Measurements from ENCODE around the gene ADCY5.
A peak's percentile ranks its signal among the peaks of the same experiment; 100 is the strongest.

The ADCY5 gene

GRCh38 chr3:123323781-123324180 lies 125.1 kb downstream of the ADCY5 start:
- Histone ChIP-seq H3K36me3 (ENCODE audit: control insufficient read depth in 2 of 2, insufficient read depth in 1 of 2, low read length in 2 of 2) (no peaks in the 10 kb centered on the region), H3K9me3 (ENCODE audit: control insufficient read depth, insufficient read depth, low read depth, low read length) (no peaks in the 10 kb centered on the region), H3K27ac (ENCODE audit: extremely low read depth, low read depth, low read length) (no peak overlapping the region), H3K4me3 (ENCODE audit: low read depth, low read length) (no peak overlapping the region), H3K4me1 (ENCODE audit: control insufficient read depth, insufficient read depth, low read length) (no peaks in the 10 kb centered on the region)
- ChIA-PET POLR2A (no interaction called here), CTCF (interaction anchor here (1.2 kb wide), 1 partner anchor 9 kb away, joined by 3 read pairs; no protein-coding TSS in a partner anchor)
- TF ChIP-seq ZNF677 (tag by site-specific recombination; IDR thresholded peaks at IDR 0.05) (no peak), ZNF433 (tag by site-specific recombination; IDR thresholded peaks at IDR 0.05; ENCODE audit: low read depth) (no peak), ZNF214 (tag by site-specific recombination; IDR thresholded peaks at IDR 0.05; ENCODE audit: borderline replicate concordance) (no peak), ZNF626 (tag by site-specific recombination; IDR thresholded peaks at IDR 0.05) (no peak), ZNF830 (tag by site-specific recombination; IDR thresholded peaks at IDR 0.05; ENCODE audit: low read depth) (no peak), ZNF555 (tag by site-specific recombination; conservative IDR thresholded peaks at IDR 0.05) (no peak), ZNF155 (tag by site-specific recombination; IDR thresholded peaks at IDR 0.05) (no peak), ZNF157 (tag by site-specific recombination; IDR thresholded peaks at IDR 0.05) (no peak), SALL2 (tag by site-specific recombination; IDR thresholded peaks at IDR 0.05; ENCODE audit: borderline replicate concordance) (no peak), ZNF621 (tag by site-specific recombination; IDR thresholded peaks at IDR 0.05) (no peak), ZNF18 (tag by site-specific recombination; IDR thresholded peaks at IDR 0.05) (no peak), KLF7 (tag by site-specific recombination; IDR thresholded peaks at IDR 0.05; ENCODE audit: borderline replicate concordance) (no peak), KLF17 (tag by site-specific recombination; IDR thresholded peaks at IDR 0.05) (no peak), ZNF292 (tag by site-specific recombination; IDR thresholded peaks at IDR 0.05; ENCODE audit: borderline replicate concordance, low read depth) (no peak), ZNF350 (tag by site-specific recombination; IDR thresholded peaks at IDR 0.05) (no peak), ZNF23 (tag by site-specific recombination; IDR thresholded peaks at IDR 0.05; ENCODE audit: borderline replicate concordance) (no peak)

GRCh38 chr3:123322866-123323265 lies 126.0 kb downstream of the ADCY5 start:
- Histone ChIP-seq H3K36me3 (ENCODE audit: control insufficient read depth in 2 of 2, insufficient read depth in 1 of 2, low read length in 2 of 2) (no peaks in the 10 kb centered on the region), H3K4me3 (ENCODE audit: low read depth, low read length) (no peak overlapping the region), H3K4me1 (ENCODE audit: control insufficient read depth, insufficient read depth, low read length) (no peaks in the 10 kb centered on the region), H3K27ac (ENCODE audit: extremely low read depth, low read depth, low read length) (no peak overlapping the region), H3K9me3 (ENCODE audit: control insufficient read depth, insufficient read depth, low read depth, low read length) (no peaks in the 10 kb centered on the region)
- no peak for TF ChIP-seq REPIN1 (tag by site-specific recombination; IDR thresholded peaks at IDR 0.05; ENCODE audit: low read depth)
- no peak for TF ChIP-seq ZXDB (tag by site-specific recombination; IDR thresholded peaks at IDR 0.05)
- TF ChIP-seq OSR2 (tag by site-specific recombination; IDR thresholded peaks at IDR 0.05), result no peak
- no peak for TF ChIP-seq ZNF175 (tag by site-specific recombination; IDR thresholded peaks at IDR 0.05)
- ChIA-PET CTCF (interaction anchor here (0.9 to 1.8 kb wide), 3 partner anchors 10 to 38 kb away, joined by 3 to 4 read pairs (median 4); no protein-coding TSS in a partner anchor), POLR2A (no interaction called here)

- ChIA-PET POLR2A (no interaction called here), CTCF (interaction anchor here (0.6 to 1.8 kb wide), 3 partner anchors 39 to 931 kb away, joined by 3 to 4 read pairs (median 3); no protein-coding TSS in a partner anchor)
- Histone ChIP-seq H3K36me3 (ENCODE audit: control insufficient read depth in 2 of 2, insufficient read depth in 1 of 2, low read length in 2 of 2) (no peaks in the 10 kb centered on the region), H3K4me3 (ENCODE audit: low read depth, low read length) (no peak overlapping the region), H3K27ac (ENCODE audit: extremely low read depth, low read depth, low read length) (no peak overlapping the region), H3K9me3 (ENCODE audit: control insufficient read depth, insufficient read depth, low read depth, low read length) (no peaks in the 10 kb centered on the region), H3K4me1 (ENCODE audit: control insufficient read depth, insufficient read depth, low read length) (no peaks in the 10 kb centered on the region)
- TF ChIP-seq GLIS1 (tag by site-specific recombination; IDR thresholded peaks at IDR 0.05) (peak; percentile 69), SALL2 (tag by site-specific recombination; IDR thresholded peaks at IDR 0.05; ENCODE audit: borderline replicate concordance) (no peak)
Measured at GRCh38 chr3:123321806-123322205, 127.1 kb downstream of the ADCY5 start.
